ENCODE results near the gene ACER1.

ACER1 gene

DNA sequence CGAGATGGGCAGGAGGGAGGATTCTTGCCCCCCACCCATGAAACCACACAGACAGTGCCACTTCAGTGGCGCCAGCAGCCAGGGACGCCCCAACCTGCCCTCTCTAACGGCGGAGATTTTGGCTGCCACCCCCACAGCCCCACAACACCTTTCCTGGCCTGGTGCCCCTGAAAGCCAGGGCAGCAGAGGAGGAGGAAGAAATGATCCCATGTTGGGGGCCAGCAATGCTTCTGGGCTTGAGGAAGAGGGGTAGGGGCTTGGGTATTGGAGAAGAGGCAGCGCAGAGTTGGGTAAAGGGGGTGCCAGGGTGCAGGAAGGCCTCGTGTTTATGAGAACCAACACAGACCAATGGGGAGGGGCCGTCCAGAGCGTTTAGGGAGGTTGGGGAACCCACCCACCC, 55.4 kb downstream of the ACER1 start:
- DNase-seq (ENCODE audit: low read depth) = no peak
- H3K4me3 ChIP-seq (ENCODE audit: low read depth, low read length) = peak overlapping the region; percentile 72
- TF ChIP-seq MYC (IDR thresholded peaks at IDR 0.05; ENCODE audit: low read depth, low read length) (no peak), CTCF (IDR thresholded peaks at IDR 0.05; ENCODE audit: low read depth, low read length) (no peak), POLR2A (IDR thresholded peaks at IDR 0.05; ENCODE audit: extremely low read depth, insufficient read length) (no peak)
- TF ChIP-seq, protein P1, sequence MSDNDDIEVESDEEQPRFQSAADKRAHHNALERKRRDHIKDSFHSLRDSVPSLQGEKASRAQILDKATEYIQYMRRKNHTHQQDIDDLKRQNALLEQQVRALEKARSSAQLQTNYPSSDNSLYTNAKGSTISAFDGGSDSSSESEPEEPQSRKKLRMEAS (IDR thresholded peaks at IDR 0.05; ENCODE audit: low read depth, low read length) = no peak

GRCh38 chr19:6276447-6276846, 57.0 kb downstream of the ACER1 start:
- H3K4me3 ChIP-seq (ENCODE audit: low read depth, low read length) = no peak overlapping the region
- DNase-seq (ENCODE audit: low read depth) = no peak
- TF ChIP-seq CTCF (IDR thresholded peaks at IDR 0.05; ENCODE audit: low read depth, low read length) (no peak), MYC (IDR thresholded peaks at IDR 0.05; ENCODE audit: low read depth, low read length) (no peak), POLR2A (IDR thresholded peaks at IDR 0.05; ENCODE audit: extremely low read depth, insufficient read length) (no peak)
- TF ChIP-seq, protein P1 (IDR thresholded peaks at IDR 0.05; ENCODE audit: low read depth, low read length) = no peak

DNA sequence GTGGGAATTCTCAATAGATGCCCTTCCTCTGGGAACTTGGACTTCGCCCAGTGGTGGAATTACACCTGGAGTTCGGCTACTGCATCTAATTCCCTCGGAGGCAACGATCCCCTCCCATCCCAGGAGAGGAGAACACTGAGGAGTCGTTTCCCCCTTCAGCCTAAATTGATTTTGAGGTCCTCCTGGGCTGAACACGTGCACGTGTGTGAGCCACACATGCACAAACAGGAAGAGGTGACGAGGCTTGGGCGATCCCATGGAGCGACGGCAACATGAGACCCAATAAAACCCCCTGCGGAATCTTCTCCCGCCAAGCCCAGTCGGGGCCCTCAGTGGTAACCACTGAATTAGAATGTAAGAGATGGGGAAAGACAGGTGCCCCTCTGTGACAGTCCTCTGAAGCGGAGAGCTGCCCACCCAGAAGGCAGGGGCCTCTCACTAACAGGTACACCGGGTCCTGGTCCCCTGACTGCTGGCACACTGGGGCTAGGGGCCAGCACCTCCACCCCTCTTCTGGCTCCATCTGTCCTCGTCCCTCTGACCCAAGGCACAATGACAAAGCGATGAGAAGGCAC, 58.2 kb downstream of the ACER1 start:
- DNase-seq (ENCODE audit: low read depth) = no peak
- no peak for TF ChIP-seq MYC (IDR thresholded peaks at IDR 0.05; ENCODE audit: low read depth, low read length)
- TF ChIP-seq, protein P1 (IDR thresholded peaks at IDR 0.05; ENCODE audit: low read depth, low read length) = peak; percentile 72; the same call in 1 of the 2 replicates
- no peak for TF ChIP-seq POLR2A (IDR thresholded peaks at IDR 0.05; ENCODE audit: extremely low read depth, insufficient read length)
- H3K4me3 ChIP-seq (ENCODE audit: low read depth, low read length) = no peak overlapping the region

DNA sequence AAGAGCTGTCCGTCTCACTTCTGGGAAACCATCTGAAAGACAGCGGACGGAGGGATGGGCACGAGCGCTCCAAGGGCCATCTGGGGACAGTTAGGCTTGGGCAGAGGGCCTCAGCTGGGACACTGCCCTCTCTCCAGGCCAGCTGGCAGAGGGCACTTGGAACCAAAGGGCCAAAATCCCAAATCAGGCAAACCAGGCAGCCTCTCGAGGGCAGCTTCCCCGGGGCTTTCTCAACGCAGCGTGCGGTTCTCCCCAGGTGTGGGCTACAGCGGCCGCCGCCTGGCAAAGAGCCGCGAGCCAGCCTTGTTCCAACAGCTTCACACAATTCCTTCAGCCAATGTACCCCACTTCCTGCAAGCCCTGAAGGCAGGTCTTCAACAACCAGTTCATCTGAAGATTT, 58.7 kb downstream of the ACER1 start:
- peak overlapping the region; percentile 32 for H3K4me3 ChIP-seq (ENCODE audit: low read depth, low read length)
- TF ChIP-seq MYC (IDR thresholded peaks at IDR 0.05; ENCODE audit: low read depth, low read length) (no peak), CTCF (IDR thresholded peaks at IDR 0.05; ENCODE audit: low read depth, low read length) (no peak), POLR2A (IDR thresholded peaks at IDR 0.05; ENCODE audit: extremely low read depth, insufficient read length) (no peak)
- TF ChIP-seq, protein P1 (IDR thresholded peaks at IDR 0.05; ENCODE audit: low read depth, low read length) = no peak
- no peak for DNase-seq (ENCODE audit: low read depth)

DNA sequence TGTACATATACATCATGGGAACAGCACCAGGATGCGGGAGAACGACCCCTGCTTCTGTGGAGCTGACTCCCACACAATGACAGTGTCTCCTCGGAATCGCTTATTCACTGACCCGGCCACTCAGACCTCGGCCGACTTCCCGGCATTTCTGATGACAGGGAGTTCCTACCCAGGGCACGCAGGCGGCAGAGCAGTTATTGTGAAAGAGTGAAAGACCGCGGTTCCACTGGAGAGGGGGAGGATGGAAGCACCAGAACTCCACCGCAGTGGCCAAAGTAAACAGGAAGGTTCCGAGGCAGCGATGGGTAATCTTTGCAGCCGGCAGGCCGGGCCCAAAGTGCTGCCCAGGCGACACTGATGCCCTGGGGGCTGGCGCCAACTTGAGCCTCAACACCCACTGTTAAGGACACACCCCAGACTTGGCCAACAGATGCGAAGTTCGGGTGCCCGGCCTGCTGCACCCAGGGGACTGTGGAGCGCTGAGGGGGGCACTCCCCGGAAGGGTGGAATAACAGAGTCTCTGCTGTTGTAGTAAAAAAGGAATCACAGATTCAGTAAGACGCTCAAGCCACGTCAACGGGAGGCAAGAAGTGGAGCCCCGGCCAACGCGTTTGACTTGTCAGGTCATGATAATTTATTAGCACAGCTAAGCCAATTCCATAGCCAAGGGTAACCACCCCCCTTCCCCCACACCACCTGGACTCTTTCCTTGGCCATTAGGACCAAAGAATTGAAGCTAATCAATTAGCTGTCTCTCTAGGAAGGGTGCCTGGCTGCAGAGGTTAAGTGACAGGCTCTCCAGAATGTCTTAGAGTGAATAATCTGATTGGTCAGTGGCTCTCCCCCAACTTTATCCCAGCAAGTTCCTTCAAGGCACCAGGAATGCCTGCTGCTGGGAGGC, 59.5 kb downstream of the ACER1 start:
- peak overlapping the region; percentile 32 for H3K4me3 ChIP-seq (ENCODE audit: low read depth, low read length)
- peak; percentile 84 for DNase-seq (ENCODE audit: low read depth)
- TF ChIP-seq, protein P1 (IDR thresholded peaks at IDR 0.05; ENCODE audit: low read depth, low read length) = peak; percentile 64; the same call in 1 of the 2 replicates
- no peak for TF ChIP-seq POLR2A (IDR thresholded peaks at IDR 0.05; ENCODE audit: extremely low read depth, insufficient read length)

GRCh38 chr19:6272913-6273600, 60.4 kb downstream of the ACER1 start:
- peak overlapping the region; percentile 25 for H3K4me3 ChIP-seq (ENCODE audit: low read depth, low read length)
- no peak for DNase-seq (ENCODE audit: low read depth)
- no peak for TF ChIP-seq CTCF (IDR thresholded peaks at IDR 0.05; ENCODE audit: low read depth, low read length)
- no peak for TF ChIP-seq POLR2A (IDR thresholded peaks at IDR 0.05; ENCODE audit: extremely low read depth, insufficient read length)
- TF ChIP-seq, protein P1 (IDR thresholded peaks at IDR 0.05; ENCODE audit: low read depth, low read length) = no peak
- no peak for TF ChIP-seq MYC (IDR thresholded peaks at IDR 0.05; ENCODE audit: low read depth, low read length)
